Activated naive CD4-positive, alpha-beta T cell treated with anti-CD3 and anti-CD28 coated beads, Interleukin-2, amount 50 U/mL, for 24 hours (primary cell): ENCODE measurements around the gene TNFRSF13B.
"Not testable (repeated sequence)": the region's sequence is repeated elsewhere in the genome, so short reads cannot be mapped to it uniquely, and the experiment has no call there.

Source experiments
- H3K27ac Mint-ChIP-seq: one replicate; pipeline ENCODE4 v1.8.0; 2021; ENCODE audit warnings: mild to moderate bottlenecking, mixed read lengths
- H3K27me3 Mint-ChIP-seq: one replicate; pipeline ENCODE4 v1.8.0; 2021; ENCODE audit warnings: mixed read lengths
- H3K36me3 Mint-ChIP-seq: one replicate; pipeline ENCODE4 v1.8.0; 2021; ENCODE audit warnings: mixed read lengths
- H3K4me1 Mint-ChIP-seq: one replicate; pipeline ENCODE4 v1.8.0; 2021; ENCODE audit warnings: mixed read lengths
- H3K4me3 Mint-ChIP-seq: one replicate; pipeline ENCODE4 v1.8.0; 2021; ENCODE audit warnings: mild to moderate bottlenecking, mixed read lengths
- H3K9me3 Mint-ChIP-seq: one replicate; pipeline ENCODE4 v1.8.0; 2021; ENCODE audit warnings: mixed read lengths

The TNFRSF13B gene

DNA sequence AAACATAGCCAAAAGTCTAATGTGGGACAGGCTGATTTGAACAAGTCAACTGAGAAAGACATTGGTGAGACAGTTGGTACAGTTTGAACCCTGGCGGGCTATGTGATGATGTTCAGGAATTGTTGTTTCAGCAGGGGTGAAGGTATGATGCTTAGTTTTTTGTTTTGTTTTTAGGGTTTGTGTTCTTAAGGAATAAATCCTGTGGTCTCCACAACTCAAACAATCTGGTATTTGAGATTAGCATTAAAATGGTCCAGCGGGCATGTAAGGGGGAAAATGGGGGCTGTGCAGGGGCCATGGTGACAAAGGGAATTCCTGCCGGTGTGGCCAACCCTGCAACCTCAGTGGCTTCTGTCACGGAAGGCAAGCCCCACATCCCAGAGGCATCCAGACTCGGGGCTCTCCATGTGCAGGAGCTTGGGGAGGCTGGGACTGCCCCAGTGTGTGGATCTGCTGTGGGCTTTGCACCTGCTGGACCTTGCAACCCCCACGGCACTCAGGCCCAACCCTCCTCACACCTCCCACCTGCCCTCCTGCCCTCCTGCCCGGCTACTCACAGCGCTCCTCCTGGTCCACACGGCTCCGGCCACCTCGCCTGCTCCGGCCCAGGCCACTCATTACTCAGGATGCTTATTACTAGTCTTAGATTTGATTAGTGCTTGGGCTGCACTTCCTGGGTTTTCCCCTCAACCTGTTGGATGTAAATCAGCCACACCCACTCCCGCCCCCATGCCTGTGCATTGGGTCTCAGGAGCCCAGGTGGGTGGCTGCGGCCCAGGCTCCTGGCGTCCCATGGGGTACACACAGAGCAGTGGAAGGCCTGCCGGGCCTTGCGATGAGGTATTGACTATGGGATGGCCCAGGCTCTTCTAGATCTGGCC lies at the start of gene TNFRSF13B:
Gene TNFRSF13B (minus strand): TSS at position 661 of the 881 bp plus-strand sequence. CDS start 43 bp downstream, at position 618.
- H3K4me1 Mint-ChIP-seq, result peaks cover 7% of the 10 kb centered on the region
- no peaks in the 10 kb centered on the region for H3K27me3 Mint-ChIP-seq
- H3K27ac Mint-ChIP-seq, result peak within 1 kb of the TSS; percentile 60
- H3K9me3 Mint-ChIP-seq, result no peaks in the 10 kb centered on the region
- no peak within 1 kb of the TSS for H3K4me3 Mint-ChIP-seq
- H3K36me3 Mint-ChIP-seq, result no peaks in the 10 kb centered on the region

DNA sequence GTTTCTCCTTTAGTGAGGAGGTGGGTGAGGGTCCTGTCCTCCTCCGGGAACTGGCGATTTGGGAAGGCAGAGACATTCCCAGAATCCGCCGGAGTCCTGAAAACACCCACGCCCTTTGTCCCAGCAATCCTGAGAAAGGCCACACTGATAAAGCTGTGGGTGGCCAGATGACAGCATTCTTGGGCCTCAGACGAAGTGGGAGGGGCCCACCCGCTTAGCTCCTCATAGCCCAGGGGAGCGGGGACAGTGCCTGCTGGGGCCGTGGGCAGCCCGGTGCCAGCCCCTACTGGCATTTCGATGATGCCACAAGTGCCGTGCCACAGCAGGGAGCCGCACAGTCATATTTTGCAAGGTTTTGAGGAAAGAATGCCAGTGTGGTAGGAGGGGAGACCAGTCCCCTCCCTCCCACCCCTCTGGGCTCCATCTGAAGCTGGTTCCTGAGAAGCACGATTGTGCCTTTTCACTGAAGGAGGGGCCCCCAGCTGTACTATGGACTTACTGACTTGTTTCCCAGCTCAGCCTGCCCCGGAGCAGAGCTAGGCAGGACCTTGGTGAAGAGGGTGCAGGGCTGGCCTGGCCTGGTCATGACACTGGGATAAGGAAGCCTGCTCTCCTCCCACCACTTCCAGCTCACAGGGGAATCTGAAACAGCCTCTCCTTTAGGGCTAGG lies 49.4 kb upstream of the TNFRSF13B start:
- H3K4me1 Mint-ChIP-seq, result peaks cover 19% of the 10 kb centered on the region
- no peaks in the 10 kb centered on the region for H3K27me3 Mint-ChIP-seq
- H3K4me3 Mint-ChIP-seq, result no peak overlapping the region
- no peak overlapping the region for H3K27ac Mint-ChIP-seq
- H3K36me3 Mint-ChIP-seq, result no peaks in the 10 kb centered on the region
- H3K9me3 Mint-ChIP-seq, result no peaks in the 10 kb centered on the region

DNA sequence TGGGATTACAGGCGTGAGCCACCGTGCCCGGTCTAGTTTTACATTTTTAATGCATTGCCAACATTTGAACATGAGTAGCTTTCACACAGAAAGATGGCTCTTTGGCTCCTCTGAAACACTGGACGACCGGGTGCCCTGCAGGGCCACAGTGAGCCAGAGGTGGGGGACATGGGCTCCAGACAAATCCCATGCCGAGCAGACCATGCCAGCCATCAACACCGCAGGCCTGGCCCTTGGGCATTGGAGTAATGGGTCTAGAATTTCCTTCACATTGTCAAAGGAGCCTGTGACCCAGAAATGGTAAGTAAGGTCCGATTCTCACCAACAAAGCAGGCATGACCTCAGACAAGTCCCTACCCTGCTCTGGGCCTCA lies 48.9 kb upstream of the TNFRSF13B start:
- no peaks in the 10 kb centered on the region for H3K36me3 Mint-ChIP-seq
- H3K9me3 Mint-ChIP-seq, result no peaks in the 10 kb centered on the region

DNA sequence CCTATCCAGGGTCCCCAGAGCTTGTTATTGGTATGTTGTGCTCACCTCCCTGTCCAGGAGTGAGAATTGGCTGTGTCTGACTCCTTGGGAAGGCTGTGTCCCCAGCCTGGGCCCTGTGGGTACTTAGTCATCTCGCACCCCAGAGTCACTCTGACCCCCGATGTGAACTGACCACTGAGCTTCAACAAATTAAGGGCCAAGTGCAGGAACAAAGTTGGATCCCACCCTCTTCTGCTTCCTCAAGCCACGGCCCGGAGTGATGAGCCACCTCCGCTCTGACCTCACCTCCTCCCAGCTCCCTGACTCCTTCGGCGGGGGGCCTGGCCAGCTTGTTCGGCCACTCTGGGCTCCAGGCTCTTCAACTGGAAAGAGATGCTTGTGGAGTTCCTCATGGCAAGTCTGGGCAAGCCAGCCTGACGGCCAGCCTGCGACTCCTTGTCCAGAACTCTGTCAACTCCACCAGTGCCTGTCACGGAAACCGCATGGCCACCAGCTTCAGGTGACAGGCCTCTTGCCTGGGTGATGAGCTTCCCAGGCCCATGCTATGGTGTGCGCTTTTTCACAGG lies 48.1 kb upstream of the TNFRSF13B start:
- no peaks in the 10 kb centered on the region for H3K9me3 Mint-ChIP-seq
- H3K4me3 Mint-ChIP-seq, result no peak overlapping the region
- no peak overlapping the region for H3K27ac Mint-ChIP-seq
- no peaks in the 10 kb centered on the region for H3K27me3 Mint-ChIP-seq
- no peaks in the 10 kb centered on the region for H3K36me3 Mint-ChIP-seq
- peaks cover 32% of the 10 kb centered on the region for H3K4me1 Mint-ChIP-seq

More for the DNA sequence above, 48.9 kb upstream of the TNFRSF13B start:
- no peaks in the 10 kb centered on the region for H3K27me3 Mint-ChIP-seq
- H3K27ac Mint-ChIP-seq, result no peak overlapping the region
- no peak overlapping the region for H3K4me3 Mint-ChIP-seq
- peaks cover 24% of the 10 kb centered on the region for H3K4me1 Mint-ChIP-seq

DNA sequence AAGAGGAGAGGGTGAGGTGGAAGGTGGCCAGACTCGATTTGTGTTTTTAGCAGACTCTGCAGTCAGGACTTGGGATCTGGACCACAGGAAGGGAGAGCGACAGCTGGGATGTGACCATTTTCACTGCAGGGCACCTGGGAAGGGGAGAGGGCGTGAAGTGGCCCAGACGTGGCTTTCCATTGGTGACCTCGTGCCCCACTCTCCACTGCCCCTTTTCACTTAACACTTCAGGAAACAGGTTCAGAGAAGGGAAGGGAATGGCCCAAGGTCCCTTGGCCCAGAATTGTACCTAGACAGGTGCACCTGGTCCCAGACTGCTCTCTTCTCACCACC lies 47.5 kb upstream of the TNFRSF13B start:
- Mint-ChIP-seq H3K27me3 (no peaks in the 10 kb centered on the region), H3K4me3 (no peak overlapping the region), H3K27ac (no peak overlapping the region), H3K36me3 (no peaks in the 10 kb centered on the region), H3K9me3 (no peaks in the 10 kb centered on the region), H3K4me1 (peaks cover 33% of the 10 kb centered on the region)

DNA sequence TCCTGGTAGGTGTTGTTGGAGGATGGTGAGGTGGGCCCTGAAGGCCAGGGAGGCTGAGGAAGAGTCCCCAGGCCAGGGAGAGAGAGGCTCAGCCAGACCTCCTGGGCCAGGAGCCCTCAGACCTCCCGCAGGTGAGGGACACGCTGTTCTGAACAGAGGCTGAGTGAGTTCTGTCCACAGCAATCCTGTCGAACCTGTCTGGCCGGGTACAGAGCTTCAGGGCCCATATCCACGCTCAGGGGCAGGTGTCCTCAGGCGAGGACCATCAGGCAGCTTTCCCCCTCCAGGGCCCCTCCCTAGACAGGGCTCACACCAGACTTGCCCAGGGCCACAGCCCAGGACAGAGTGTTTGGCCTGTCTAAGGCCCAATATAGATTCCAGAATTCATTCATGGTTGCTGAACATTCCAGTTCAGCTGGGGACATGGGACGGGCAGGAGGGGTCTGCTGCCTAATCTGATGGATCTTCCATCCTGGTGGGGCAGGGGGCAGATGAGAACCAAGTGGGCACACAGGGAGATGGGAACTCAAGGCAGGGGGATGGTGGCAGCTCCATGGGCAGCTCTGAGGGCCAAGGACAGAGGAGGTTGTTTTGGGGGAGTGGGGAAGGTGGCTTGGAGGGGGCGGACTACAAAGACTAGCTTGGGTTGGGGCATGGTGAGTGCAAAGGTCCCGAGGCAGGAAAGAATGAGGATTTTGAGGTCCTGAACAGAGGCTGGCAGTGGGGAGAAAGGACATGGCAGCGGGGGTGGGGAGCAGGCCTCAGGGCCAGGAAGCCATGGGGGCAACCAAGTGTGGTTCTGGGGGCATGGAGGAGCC lies 46.9 kb upstream of the TNFRSF13B start:
- H3K4me3 Mint-ChIP-seq, result no peak overlapping the region
- H3K27ac Mint-ChIP-seq, result no peak overlapping the region
- H3K36me3 Mint-ChIP-seq, result no peaks in the 10 kb centered on the region
- peaks cover 33% of the 10 kb centered on the region for H3K4me1 Mint-ChIP-seq
- no peaks in the 10 kb centered on the region for H3K27me3 Mint-ChIP-seq
- H3K9me3 Mint-ChIP-seq, result no peaks in the 10 kb centered on the region

DNA sequence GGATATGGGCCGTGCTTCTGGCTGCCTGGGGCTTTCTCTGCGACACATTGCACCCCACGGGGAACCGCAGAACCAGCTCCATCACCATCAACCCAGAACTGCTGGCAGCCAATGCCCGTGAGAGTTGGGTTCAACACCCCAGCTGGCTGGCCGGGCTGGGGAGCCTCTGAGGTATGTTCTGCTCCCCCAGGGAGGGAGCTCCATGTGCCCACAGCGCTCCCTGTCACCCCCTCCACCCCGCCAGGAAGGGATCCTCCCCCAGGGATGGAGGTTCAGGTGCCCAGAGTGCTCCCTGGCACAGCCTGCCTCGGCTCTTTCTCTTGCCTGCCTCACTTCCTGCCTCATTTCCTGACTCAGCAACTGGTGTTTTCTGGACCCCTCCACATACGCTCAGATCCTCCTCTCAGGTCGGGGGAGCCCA lies 46.1 kb upstream of the TNFRSF13B start:
- H3K27me3 Mint-ChIP-seq, result no peaks in the 10 kb centered on the region
- no peaks in the 10 kb centered on the region for H3K9me3 Mint-ChIP-seq
- H3K36me3 Mint-ChIP-seq, result no peaks in the 10 kb centered on the region
- no peak overlapping the region for H3K4me3 Mint-ChIP-seq
- H3K27ac Mint-ChIP-seq, result peak overlapping the region; percentile 80
- H3K4me1 Mint-ChIP-seq, result peaks cover 33% of the 10 kb centered on the region

DNA sequence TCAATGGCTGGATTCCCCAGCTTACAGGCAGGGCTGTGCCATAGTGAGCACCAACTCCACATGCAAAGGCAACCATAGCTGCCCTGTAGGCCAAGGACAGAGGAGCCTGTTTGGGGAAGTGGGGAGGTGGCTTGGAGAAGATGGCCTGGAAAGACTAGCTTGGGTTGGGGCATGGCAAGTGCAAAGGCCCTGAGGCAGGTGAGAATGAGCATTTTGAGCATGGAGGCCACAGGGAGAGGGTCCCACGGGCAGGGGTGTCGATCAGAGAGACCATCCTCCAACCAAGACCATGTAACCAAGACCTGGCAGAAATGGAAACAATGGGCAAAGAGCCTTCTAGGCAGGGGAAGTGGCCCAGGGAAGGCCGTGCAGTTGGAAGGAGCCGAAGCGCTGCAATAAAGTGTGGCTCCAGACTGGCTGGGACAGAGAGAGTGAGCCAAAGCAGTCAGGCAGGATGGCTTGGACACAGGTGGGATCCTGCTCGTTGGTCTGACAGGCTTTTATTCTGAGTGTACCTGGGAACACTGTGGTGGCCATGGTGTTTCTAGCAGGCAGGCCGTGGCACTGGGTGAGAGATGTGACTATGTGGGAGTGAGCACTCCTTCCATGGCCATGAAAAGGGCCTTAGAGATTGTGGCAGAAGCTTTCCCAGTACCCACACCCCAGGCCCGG lies 45.6 kb upstream of the TNFRSF13B start:
- Mint-ChIP-seq H3K4me1 (peaks cover 33% of the 10 kb centered on the region), H3K9me3 (no peaks in the 10 kb centered on the region), H3K27ac (no peak overlapping the region), H3K4me3 (no peak overlapping the region), H3K36me3 (no peaks in the 10 kb centered on the region), H3K27me3 (no peaks in the 10 kb centered on the region)

DNA sequence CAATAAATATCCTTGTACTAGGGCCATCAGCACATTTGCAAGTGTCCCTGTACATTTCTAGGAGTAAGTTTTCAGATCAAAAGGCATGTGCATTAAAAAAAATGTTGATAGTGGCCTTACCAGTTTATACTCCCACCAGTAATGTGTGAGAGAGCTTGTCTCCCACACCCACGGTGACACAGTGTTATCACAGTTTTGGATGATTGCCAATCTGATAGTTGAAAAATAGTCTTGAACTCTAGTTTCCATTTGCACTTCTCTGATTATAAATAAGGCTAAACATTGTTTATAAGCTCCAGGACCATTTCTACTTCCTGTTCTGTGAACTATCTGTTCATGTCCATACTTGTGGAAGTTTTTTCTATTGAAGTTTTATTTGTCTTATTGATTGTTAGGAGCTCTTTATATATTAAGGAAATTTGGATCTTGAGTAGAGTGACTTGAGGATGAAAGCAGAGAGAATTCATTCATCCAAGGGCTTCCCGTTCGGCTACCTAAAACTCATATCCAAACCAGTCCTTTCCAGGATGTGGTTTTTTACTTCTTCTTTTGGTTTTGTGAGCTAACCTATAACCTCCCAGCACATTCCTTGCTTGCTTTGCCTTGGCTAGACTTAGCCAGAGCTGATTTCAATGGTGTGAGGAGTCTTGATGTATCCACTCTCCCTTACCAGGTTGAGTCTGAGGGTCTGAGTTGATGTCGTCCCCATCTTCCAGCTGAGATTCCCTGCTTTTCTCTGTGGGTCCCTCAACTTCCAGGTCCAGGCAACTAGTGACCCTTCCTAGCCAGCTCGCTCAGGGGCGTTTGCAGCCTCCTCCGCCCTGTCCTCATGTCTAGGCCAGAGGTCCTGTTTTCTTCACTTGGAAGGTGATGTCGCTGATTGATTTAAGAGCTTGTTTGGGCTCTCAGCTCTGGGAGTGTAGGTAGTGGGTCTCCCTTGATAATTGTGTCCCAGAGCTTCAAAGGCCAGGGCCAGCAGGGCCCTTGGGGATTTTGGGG lies 44.6 kb upstream of the TNFRSF13B start:
- H3K27ac Mint-ChIP-seq, result peak overlapping the region; percentile 70
- peak overlapping the region; percentile 9 for H3K4me3 Mint-ChIP-seq
- not testable (repeated sequence) for H3K27me3 Mint-ChIP-seq, H3K9me3 Mint-ChIP-seq, H3K36me3 Mint-ChIP-seq
- H3K4me1 Mint-ChIP-seq, result peaks cover 33% of the 10 kb centered on the region

DNA sequence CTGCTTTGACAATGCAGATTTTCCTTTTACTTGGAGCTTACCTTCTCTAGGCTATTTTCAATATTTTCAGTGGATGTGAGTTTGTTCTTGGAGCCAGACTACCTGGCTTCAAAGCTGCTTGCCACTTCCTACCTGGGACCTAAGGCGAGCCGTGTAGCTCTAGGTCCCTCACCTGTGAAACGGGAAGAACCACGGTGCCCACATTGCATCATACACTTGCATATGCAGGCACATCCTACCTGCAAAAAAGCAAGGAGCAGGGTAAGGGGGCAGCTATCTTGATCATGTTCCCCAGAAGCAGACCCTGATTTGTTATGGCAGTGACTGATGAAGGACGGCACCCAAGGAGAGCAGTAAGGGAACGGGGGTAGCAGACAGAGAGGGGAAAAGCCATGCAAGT lies 43.3 kb upstream of the TNFRSF13B start:
- Mint-ChIP-seq H3K4me3 (no peak overlapping the region), H3K27ac (no peak overlapping the region), H3K9me3 (no peaks in the 10 kb centered on the region)

DNA sequence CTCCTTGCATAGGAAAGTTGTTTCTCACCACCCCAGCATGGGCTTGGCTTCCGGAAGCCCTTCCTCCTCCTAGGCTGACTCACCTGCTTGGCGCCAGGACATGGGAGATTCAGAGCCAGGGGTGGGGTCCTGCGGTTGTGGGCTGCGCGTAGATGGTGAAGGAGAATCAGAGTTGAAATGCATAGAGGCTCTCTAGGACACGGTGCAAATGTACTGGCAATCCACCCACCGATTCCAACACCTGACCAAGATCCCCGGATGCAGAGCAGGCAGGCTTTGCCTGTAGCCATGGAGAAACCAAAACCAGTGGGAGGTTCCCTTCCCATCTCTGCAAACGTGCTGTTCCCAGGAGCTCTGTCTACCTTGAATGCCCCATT lies 42.8 kb upstream of the TNFRSF13B start:
- not testable (repeated sequence) for H3K36me3 Mint-ChIP-seq, H3K27me3 Mint-ChIP-seq, H3K4me3 Mint-ChIP-seq, H3K9me3 Mint-ChIP-seq, H3K27ac Mint-ChIP-seq
- H3K4me1 Mint-ChIP-seq, result peaks cover 33% of the 10 kb centered on the region

More for the DNA sequence above, 43.3 kb upstream of the TNFRSF13B start:
- Mint-ChIP-seq H3K27me3 (no peaks in the 10 kb centered on the region), H3K36me3 (no peaks in the 10 kb centered on the region), H3K4me1 (peaks cover 33% of the 10 kb centered on the region)

DNA sequence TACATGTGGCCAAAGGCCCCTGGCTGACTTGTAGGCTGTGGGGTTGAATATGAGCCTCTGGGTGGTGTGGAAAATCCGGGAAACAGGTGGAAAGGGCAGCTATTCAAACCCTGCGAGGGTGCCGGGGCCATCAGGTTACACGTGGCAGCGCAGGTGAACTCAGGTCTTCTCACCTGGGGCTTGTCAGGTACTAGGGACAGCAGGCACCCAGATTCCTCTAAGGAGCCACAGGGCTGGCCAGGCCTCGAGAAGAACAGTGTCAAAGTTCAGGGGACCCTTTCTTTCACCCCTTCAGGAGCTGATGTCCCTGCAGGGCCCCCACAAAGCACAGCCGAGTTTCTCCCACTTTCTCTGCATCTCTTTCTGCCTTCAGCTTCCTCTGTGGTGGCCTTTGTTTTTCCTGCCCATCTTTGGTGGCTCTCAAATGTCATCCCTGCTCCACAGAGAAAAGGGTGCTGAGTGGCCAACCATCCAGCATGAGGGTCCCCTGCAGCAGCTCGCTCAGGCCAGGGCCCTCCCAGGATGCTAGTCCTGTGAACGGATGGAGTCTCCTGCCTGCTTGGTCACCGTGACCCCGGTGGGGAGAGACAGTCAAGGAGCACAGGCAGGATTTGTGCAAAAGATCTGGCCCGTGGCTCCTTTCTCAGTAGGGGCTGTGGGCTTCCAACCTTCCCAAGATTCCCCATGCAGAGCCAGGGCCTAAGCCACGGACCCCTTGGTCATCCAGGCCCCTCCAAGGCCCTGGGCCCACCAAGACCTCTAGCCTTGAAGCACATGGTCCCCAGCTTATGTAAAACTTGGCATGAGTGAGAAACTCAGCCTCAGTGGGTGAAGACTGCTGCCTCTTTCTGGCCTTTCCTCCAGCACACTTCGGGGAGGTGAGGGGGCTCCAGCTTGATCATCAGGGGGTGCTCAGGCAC lies 42.2 kb upstream of the TNFRSF13B start:
- H3K27me3 Mint-ChIP-seq, H3K36me3 Mint-ChIP-seq, H3K27ac Mint-ChIP-seq, H3K4me3 Mint-ChIP-seq, H3K9me3 Mint-ChIP-seq: not testable (repeated sequence)
- peaks cover 33% of the 10 kb centered on the region for H3K4me1 Mint-ChIP-seq

DNA sequence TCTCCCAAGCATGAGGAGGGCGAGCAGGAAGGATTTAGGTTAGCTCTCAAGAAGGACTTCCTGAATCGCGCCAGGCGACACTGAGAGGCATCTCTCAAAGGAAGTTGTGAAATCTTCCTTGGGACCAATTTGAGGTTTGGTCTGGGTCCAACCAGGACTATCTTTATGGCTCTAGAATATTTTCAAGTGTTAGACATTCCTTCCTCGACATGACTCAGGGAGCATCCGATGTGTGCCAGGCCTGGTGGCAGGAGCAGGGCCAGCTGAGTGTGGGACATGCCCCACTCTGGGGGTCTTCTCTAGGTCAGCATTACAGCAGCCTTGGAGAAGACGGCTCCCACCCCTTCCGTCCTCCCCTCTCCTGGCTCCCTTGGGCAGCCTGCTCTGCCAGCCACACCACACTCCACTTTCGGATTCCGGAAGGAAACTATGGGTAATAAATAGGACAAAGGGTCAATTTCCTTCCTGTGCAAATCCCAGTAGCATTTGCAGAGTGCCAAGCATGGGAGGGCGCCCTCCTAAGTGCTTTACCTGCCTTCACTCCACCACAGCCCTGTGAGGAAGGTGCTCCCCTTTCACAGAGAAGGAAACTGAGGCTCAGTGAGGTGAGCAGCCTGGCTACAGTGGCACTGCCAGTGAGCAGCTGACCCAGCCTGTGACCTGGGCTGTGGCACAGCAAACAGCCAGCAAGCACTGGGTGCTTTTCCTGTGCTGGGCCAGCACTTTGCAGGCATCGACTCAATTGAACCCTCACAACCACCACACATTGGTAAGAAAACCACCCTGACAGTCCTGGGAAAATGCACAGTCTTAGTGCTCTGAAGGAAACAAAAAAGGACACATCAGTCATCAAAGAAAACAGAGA lies 39.4 kb upstream of the TNFRSF13B start:
- H3K36me3 Mint-ChIP-seq, H3K27me3 Mint-ChIP-seq, H3K9me3 Mint-ChIP-seq, H3K4me3 Mint-ChIP-seq, H3K27ac Mint-ChIP-seq: not testable (repeated sequence)
- H3K4me1 Mint-ChIP-seq, result peaks cover 14% of the 10 kb centered on the region
